Activated CD8-positive, alpha-beta memory T cell treated with anti-CD3 and anti-CD28 coated beads for 36 hours (primary cell): Measurements from ENCODE around the gene NR1H4. TPM values are rescaled to one million over a fixed set of nuclear protein-coding genes. Genes with fewer than 3 reads are reported as not detected.
"Not testable (repeated sequence)": the region's sequence is repeated elsewhere in the genome, so short reads cannot be mapped to it uniquely, and the experiment has no call there.

Source experiments
- CTCF ChIA-PET: fragments of 350-600 bp; sonication (Branson Sonifier 250); formaldehyde crosslinking; loops from one replicate; lab custom pipeline; 2021; ENCODE audit warnings: antibody characterized with exemption; lab: Charles Lee
- POLR2A ChIA-PET: fragments of 350-600 bp; sonication (Branson Sonifier 250); formaldehyde crosslinking; loops from one replicate; lab custom pipeline; 2021; ENCODE audit warnings: antibody characterized with exemption; lab: Charles Lee
- total RNA-seq, 2 experiments: library from RNA; stranded (reverse); gene quantifications; one replicate each; pipeline ENCODE4 v1.2.3, GENCODE V29; 2021

NR1H4 gene
- total RNA-seq, 2 experiments from 2014 or later: not detected

- POLR2A ChIA-PET, CTCF ChIA-PET: not testable (repeated sequence)
These were observed 29.1 kb downstream of the NR1H4 start for GRCh38 chr12:100502718-100503117.

DNA sequence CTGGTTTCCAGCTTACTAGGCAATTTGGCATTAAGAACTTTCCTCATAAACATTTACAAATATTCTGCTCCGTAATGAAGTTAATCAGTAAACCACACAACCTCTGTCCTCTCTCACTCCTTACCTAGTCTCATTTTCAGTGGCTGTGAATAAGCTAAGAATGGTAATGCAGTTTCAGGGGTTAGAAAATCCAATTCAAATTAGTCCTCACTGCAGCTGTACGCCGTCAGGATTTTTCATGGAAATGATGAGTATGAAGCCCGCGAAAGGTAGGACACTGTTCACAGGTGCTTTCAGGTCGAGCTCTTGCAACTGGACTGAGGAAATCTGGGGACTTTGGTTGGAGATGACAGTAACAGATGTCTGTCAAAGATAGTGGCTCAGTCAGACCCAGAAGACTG lies 29.6 kb downstream of the NR1H4 start:
- POLR2A ChIA-PET: no interaction called here
- CTCF ChIA-PET: no interaction called here

- CTCF ChIA-PET: no interaction called here
These were observed 31.1 kb downstream of the NR1H4 start for GRCh38 chr12:100504804-100505203.

GRCh38 chr12:100508751-100509150 lies 35.1 kb downstream of the NR1H4 start:
- CTCF ChIA-PET: no interaction called here
- POLR2A ChIA-PET: no interaction called here

More at GRCh38 chr12:100504804-100505203, 31.1 kb downstream of the NR1H4 start:
- POLR2A ChIA-PET: no interaction called here

- POLR2A ChIA-PET: no interaction called here
- CTCF ChIA-PET: no interaction called here
These were observed 39.0 kb downstream of the NR1H4 start for GRCh38 chr12:100512692-100513091.

DNA sequence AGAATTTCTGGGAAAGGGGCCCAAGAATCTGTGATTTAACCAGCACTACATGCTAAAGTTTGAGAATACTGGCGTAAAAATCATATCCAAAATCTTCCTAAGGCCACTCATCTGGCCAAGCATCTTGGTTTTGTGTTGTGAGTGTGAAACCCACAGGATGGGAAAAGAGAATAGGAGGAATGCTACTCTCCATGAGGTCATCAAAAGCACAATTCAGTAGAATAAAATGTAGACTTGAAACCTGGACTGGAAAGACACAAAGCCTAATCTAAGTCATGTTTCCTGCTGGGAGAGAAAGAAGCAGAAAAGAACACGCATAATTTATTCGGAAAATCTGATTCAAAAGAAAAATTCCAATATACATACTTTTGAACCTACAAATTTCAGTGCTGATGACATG lies 42.3 kb downstream of the NR1H4 start:
- POLR2A ChIA-PET: no interaction called here
- CTCF ChIA-PET: interaction anchor here (1.3 kb wide), 1 partner anchor 12 kb away, joined by 3 read pairs; no protein-coding TSS in a partner anchor

DNA sequence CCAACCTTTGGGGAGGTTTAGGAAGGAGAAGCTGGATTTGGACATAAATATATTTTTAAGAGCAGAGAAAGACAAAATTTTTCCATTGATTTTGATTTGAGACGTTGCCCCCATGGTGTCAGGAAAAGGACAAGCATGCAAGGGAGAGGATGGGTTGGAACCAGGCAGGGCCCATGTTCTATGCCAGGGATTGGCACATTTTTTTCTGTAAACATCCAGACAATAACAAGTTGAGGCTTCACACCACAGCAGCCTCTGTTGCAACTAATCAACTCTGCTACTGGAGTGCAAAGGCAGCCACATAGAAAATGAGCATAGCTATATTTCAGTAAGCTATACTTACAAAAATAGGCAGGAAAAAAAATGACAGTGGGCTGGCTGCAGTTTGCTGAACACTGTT lies 44.7 kb downstream of the NR1H4 start:
- ChIA-PET POLR2A (no interaction called here), CTCF (no interaction called here)

DNA sequence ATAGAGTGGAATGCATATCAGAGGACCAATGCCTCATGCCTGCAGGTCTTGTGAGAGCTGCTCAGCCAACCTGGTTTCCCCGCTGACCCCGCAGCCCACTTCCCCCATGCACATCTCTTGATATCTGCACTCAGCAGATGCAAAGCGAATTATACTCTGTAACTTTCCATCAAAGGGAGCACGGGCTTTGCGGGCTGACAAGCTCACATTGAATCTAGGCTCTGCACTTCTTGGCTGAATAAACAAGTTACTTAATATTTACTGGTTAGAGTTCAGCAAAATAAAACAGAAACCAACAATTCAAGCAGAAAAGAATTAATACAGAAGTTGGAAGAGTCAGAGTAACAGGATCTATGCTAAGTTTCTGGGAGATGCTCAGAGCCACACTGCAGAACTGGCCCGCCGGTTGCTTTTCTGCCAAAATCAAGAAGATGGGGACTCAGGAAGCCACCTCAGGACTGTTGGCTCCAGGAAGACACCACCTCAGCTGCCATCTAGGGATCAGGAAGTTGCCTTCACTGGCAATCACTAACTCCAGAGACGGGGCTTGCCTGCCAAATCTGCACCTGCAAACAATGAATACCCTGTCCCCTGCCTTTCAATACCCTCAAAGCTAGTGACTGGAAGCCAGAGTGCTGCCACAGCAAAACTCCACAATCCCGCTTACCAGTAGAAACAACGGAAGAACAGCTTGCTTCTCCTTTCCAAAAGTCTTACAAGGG lies 46.5 kb downstream of the NR1H4 start:
- POLR2A ChIA-PET: no interaction called here
- CTCF ChIA-PET: no interaction called here

DNA sequence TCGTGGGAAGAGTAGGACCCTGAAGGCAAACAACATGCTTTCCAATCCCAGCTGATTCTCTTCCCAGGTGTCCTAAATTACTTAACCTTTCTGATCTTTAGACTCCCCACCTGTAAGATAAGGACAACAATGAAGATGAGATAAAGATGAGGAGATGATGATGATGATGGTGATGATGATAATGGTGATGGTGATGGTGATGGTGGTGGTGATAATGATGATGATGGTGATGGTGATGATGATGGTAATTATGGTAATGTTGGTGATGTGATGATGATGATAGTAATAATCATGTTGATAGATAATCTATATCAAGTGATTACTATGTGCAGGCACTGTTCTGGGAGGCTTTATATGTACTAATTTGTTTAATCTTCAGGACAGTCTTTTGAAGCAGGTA lies 48.3 kb downstream of the NR1H4 start:
- ChIA-PET POLR2A (no interaction called here), CTCF (no interaction called here)

- POLR2A ChIA-PET: no interaction called here
- CTCF ChIA-PET: interaction anchor here (1.3 kb wide), 1 partner anchor 11 kb away, joined by 3 read pairs; no protein-coding TSS in a partner anchor
These were observed 54.4 kb downstream of the NR1H4 start for GRCh38 chr12:100528034-100528433.

DNA sequence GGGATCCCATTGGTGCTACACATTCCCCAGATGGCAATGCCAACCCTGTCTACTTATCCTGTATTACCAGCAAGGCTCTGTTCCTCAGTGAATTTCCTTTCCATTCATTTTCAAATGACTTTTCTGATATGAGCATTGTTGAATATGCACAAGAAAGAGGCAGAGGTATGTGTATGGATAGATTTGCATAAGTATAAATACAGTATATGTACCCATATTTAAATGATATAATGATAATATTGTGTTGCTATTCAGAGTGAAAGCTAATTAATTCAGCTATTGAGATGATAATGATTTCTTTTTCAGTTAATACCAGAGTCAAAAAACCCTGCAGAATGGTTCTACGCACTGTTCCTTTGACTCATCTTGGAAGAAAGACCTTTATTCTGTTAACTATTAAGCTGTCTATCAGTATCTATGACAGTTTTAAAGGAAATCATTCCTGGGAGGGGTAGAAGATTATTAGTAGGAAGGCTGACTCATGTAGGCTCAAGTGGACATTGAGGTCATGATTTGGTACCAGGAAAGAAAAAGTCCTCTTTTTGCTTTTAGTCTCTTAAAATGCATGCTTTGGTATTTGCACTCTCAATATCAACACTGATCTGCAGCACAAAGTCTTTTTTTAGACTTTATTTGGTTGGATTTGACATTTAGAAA lies 54.9 kb downstream of the NR1H4 start:
- CTCF ChIA-PET: interaction anchor here (1.3 kb wide), 1 partner anchor 12 kb away, joined by 3 read pairs; no protein-coding TSS in a partner anchor
- POLR2A ChIA-PET: no interaction called here

DNA sequence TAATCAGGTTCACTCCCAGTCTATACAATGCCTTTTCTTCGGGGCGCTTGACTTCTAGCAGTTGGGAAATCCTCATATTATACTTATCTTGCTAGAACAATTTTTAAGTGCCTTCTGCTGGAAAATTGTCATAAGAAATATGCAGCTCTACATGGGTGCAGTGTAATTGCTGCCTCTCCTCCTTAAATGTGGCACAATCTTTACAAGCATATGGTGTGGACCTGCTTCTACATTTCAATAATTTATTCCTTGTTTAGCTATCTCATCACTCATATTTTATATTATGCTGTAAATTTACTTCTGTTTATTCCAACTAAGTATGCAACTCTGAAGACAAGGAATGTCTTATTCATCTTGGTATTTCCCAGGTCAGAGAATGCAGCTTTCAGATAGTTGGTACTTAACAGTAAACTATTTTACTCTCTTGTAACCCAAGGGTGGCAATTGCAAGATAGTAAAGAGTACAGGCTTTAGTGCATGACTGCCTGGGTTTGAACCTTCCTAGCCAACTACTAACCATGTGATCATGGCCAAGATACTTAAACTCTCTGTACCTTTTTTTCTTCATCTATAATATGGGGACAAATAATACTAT lies 56.2 kb downstream of the NR1H4 start:
- CTCF ChIA-PET: no interaction called here

GRCh38 chr12:100533376-100533775 lies 59.7 kb downstream of the NR1H4 start:
- ChIA-PET CTCF (no interaction called here), POLR2A (no interaction called here)

More for the DNA sequence above, 56.2 kb downstream of the NR1H4 start:
- POLR2A ChIA-PET: no interaction called here

DNA sequence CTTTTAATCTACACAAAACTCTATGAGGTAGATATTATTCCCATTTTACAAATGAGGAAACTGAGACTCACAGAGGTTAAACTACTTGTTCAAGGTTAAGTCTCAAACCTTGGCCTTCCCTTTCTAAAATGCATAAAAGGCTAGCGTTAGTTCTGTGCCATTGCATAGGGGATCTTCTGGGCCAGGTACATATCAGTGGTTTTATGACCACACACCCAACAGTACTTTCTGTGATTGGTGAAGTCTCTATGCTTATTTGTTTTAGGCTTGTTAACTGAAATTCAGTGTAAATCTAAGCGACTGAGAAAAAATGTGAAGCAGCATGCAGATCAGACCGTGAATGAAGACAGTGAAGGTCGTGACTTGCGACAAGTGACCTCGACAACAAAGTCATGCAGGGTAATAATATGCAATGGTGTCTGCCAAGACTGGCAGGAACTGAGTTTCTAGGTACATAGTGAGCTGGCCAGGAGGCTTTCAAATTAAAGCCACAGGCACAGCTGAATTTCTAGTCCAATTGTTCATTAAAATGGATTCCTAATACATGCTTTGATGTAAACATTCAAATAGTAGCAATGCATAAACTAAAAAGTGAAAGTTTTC lies 61.1 kb downstream of the NR1H4 start:
- ChIA-PET CTCF (interaction anchor here (0.5 kb wide), 1 partner anchor 50 kb away, joined by 3 read pairs; no protein-coding TSS in a partner anchor), POLR2A (no interaction called here)

DNA sequence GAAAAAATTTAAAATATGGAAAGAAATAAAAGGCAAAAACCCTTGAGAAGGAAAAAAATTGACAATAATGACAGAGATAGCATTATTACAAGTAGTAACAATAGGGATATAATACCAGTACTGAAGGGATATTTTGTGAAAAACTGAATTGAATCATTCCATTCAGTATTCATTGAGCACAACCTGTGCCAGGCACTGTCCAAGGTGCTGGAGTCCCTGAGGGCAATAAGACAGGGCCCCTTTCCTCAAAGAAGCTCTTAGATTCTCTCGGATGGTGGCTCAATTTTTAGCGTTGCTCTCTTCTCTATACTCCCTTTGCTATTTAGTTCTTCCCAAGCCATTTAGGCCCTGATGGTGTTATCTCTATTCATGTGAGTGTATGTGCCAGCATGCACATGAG lies 65.5 kb downstream of the NR1H4 start:
- CTCF ChIA-PET: no interaction called here
- POLR2A ChIA-PET: no interaction called here

GRCh38 chr12:100544165-100544564 lies 70.5 kb downstream of the NR1H4 start:
- POLR2A ChIA-PET: no interaction called here
- CTCF ChIA-PET: no interaction called here

GRCh38 chr12:100545092-100545491 lies 71.4 kb downstream of the NR1H4 start:
- CTCF ChIA-PET: no interaction called here
- POLR2A ChIA-PET: no interaction called here

DNA sequence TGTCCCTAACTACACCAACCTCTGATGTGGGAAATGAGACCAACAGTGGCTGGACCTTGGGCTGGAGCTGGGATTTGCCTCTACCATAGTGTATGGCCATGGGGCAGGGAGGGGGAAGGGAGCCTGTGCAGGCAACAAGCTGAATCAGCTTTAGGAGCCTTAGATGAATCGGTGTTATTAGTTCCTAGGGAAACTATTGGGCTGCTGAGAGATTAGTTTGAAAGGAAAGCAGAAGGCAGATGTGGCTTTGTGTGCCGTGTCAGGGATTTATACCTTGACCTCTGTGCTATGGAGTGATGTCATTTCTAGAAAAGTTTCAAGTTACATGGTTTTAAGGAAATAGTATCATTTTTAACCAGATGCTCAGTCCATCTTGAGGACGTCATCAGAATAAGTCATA lies 80.3 kb downstream of the NR1H4 start:
- POLR2A ChIA-PET: no interaction called here
- CTCF ChIA-PET: interaction anchor here (0.9 kb wide), 1 partner anchor 9 kb away, joined by 3 read pairs; no protein-coding TSS in a partner anchor

DNA sequence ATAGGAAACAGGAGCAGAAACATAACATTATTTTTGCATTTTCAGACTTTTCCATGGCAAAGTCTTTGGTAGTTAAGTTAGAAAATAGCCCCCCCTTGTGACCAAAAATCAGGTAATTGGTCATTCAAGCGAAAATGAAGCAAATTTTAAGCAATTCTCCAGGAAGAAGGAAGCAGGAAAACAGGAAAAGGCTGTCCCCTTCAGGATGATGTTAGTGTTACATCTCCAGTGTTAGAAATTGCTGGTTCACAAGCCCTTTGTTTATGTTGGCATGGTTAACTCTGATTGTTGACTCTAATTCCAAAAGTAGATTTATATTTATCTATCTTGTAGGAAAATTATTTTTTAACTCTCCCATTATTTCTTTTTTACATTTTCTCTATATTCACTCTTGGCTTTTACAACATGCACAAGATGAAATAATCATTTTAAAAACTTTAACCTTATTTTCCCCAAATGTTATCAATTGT lies 81.0 kb downstream of the NR1H4 start:
- ChIA-PET POLR2A (no interaction called here), CTCF (interaction anchor here (0.9 to 1.3 kb wide), 2 partner anchors 9 kb away, joined by 3 read pairs; no protein-coding TSS in a partner anchor)

DNA sequence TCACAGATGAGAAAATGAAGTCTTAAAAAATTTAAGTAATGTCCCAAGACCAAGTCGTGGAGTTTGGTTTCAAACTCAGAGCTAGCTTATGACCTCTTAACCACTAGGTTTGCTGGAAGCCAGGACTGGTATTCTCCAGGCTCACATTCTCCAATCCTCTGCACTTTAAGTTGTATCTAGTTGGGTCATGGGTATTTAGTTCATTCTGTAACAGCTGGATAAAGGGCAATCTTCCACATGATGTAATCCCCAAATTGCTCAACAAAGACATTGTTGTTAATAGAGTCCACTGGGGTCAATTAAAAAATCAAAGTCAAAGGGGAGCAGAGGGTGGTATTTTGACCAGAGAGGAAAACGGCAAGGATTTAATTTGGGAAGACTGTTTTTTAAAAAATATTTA lies 82.1 kb downstream of the NR1H4 start:
- ChIA-PET POLR2A (no interaction called here), CTCF (interaction anchor here (0.7 to 1.3 kb wide), 2 partner anchors 10 to 1370 kb away, joined by 3 to 4 read pairs; no protein-coding TSS in a partner anchor)
